Kidney epithelial cell (primary cell): ENCODE data around the gene SEMA6A. TPM values are rescaled to one million over a fixed set of nuclear protein-coding genes. Genes with fewer than 3 reads are reported as not detected.

Experiments used
- DNase-seq: peaks from one replicate; pipeline ENCODE4 v3.0.0-alpha.2; 2010; ENCODE audit warnings: low read depth
- H3K27me3 ChIP-seq: 2 replicates; pipeline ENCODE4 v1.6.0; 2011; ENCODE audit warnings: low read length; ENCODE audit not compliant: control insufficient read depth, insufficient read depth
- H3K36me3 ChIP-seq: 2 replicates; pipeline ENCODE4 v1.5.1; 2011; ENCODE audit warnings: low read length; ENCODE audit not compliant: control insufficient read depth, insufficient read depth
- H3K4me3 ChIP-seq: 2 replicates; pipeline ENCODE4 v1.5.1; 2011; ENCODE audit warnings: low read depth, mild to moderate bottlenecking, control low read depth, low read length
- total RNA-seq: library from RNA; depleted of rRNA; stranded (reverse); fragments of >200 nt; gene quantifications from 2 replicates; pipeline ENCODE4 v1.2.3, GENCODE V29; 2015
- TF ChIP-seq, protein P1 (sequence below): IDR thresholded peaks from 2 replicates; pipeline ENCODE4 v1.5.1; 2011; ENCODE audit warnings: mild to moderate bottlenecking, moderate library complexity, low read length, control low read depth, inconsistent platforms; ENCODE audit not compliant: insufficient read depth, poor library complexity, severe bottlenecking

The SEMA6A gene, protein sequence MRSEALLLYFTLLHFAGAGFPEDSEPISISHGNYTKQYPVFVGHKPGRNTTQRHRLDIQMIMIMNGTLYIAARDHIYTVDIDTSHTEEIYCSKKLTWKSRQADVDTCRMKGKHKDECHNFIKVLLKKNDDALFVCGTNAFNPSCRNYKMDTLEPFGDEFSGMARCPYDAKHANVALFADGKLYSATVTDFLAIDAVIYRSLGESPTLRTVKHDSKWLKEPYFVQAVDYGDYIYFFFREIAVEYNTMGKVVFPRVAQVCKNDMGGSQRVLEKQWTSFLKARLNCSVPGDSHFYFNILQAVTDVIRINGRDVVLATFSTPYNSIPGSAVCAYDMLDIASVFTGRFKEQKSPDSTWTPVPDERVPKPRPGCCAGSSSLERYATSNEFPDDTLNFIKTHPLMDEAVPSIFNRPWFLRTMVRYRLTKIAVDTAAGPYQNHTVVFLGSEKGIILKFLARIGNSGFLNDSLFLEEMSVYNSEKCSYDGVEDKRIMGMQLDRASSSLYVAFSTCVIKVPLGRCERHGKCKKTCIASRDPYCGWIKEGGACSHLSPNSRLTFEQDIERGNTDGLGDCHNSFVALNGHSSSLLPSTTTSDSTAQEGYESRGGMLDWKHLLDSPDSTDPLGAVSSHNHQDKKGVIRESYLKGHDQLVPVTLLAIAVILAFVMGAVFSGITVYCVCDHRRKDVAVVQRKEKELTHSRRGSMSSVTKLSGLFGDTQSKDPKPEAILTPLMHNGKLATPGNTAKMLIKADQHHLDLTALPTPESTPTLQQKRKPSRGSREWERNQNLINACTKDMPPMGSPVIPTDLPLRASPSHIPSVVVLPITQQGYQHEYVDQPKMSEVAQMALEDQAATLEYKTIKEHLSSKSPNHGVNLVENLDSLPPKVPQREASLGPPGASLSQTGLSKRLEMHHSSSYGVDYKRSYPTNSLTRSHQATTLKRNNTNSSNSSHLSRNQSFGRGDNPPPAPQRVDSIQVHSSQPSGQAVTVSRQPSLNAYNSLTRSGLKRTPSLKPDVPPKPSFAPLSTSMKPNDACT
- total RNA-seq = 6.3 and 9.2 TPM in 2 replicates

DNA sequence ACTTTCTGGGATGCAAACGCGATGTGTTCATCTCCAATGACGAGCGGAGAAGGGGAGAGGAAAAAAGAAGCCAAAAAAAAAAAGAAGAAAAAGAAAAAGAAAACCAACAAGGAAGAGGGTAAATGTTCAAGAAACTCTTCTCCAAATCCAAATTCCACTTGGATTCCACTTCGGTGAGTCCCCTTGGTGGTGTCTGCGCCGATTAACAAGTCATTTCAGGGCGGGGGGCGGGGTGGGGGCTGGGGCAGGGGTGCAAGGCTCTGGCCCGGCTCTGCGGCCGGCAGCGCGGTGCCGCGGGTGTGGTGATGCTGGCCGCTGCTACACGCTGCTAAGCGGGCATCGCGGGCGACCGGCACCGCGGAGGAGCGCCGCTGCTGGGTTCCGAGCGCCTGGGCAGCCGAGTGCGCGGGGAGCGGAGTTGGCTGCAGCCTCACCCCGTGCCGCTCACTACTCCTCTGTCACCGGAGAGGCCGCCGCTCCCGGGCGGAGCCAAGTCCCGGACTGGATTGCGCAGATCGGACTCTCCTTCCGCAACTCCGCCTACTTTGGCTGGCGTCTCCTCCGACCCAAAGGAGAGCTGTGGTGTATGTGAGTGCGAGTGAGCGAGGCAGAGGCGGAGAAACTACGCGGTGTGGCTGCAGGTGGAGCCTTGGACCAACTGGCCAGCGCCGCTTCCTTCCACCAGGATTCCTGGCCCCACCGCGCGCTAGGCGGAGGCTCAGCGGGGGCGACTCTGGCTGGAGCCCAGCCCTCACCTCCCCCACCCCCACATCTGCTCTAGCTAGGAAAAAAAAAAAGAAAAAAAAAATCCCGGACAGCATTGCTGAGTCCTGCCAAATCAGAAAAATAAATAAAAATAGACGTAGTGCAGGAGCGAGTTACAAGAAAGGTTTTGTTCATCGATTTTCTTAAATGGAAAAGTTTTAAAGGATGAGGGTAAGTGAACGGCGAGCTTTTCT, at the start of gene SEMA6A:
Gene SEMA6A (minus strand): TSS at position 457 of the 959 bp plus-strand sequence. CDS start 69,879 bp downstream, outside the sequence.
- peaks cover 10% of the 10 kb centered on the region for H3K27me3 ChIP-seq
- H3K36me3 ChIP-seq = no peaks in the 10 kb centered on the region
- TF ChIP-seq, protein P1, sequence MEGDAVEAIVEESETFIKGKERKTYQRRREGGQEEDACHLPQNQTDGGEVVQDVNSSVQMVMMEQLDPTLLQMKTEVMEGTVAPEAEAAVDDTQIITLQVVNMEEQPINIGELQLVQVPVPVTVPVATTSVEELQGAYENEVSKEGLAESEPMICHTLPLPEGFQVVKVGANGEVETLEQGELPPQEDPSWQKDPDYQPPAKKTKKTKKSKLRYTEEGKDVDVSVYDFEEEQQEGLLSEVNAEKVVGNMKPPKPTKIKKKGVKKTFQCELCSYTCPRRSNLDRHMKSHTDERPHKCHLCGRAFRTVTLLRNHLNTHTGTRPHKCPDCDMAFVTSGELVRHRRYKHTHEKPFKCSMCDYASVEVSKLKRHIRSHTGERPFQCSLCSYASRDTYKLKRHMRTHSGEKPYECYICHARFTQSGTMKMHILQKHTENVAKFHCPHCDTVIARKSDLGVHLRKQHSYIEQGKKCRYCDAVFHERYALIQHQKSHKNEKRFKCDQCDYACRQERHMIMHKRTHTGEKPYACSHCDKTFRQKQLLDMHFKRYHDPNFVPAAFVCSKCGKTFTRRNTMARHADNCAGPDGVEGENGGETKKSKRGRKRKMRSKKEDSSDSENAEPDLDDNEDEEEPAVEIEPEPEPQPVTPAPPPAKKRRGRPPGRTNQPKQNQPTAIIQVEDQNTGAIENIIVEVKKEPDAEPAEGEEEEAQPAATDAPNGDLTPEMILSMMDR = peak; percentile 24
- H3K4me3 ChIP-seq = peak within 1 kb of the TSS; percentile 87
- DNase-seq = peak; percentile 67

DNA sequence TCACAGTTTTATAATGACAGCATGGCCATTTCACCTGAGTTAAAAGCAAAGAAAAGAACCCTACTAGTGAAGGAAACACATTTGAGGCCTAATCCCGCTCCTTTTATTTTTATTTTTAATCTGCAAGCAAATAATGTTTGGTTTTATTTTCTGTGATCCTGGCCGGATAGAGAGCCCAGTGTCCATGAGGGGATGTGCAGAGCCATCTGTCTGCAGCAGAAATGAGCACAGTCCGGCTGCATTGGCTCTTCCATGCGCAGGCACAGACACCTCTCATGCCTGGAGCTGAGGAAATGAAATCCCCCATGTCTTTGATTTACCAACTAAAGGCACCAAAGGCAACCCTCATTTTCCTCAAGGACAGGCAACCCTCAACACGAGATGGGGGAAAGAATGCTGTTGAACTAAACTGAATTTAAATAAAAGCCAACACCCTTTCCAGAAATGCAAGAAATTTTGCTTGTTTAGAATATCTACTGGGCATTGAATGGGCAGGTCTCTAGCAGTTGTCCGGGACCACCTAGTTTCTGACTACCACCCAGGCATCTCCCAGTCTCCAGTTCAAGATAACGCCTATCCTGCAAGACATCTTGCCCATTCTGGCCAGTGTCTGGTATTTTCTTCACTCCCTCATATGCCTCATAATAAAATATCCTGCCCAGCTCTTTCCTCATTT, 47.9 kb upstream of the SEMA6A start:
- DNase-seq = no peak
- H3K36me3 ChIP-seq = no peaks in the 10 kb centered on the region
- H3K4me3 ChIP-seq = no peak overlapping the region
- no peaks in the 10 kb centered on the region for H3K27me3 ChIP-seq
- TF ChIP-seq, protein P1 = no peak

DNA sequence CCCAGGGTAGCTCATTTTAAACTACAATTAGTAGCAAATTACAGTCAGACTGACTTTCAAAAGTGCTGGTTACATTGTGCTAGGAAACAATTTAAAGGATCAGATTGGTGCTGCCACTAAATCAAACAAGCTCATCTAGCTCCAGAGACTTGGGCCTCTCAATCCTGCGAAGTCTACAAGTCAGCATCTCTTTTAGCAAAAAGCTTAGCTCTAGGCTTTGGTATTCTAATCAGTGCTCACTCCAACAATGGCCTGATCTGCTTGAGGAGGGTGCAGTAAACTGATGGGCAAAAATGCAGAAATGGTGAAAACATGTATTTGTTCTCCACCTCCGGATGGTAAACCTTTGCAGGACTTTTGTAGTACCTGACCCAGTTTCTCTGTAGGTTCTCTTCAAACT, 47.0 kb upstream of the SEMA6A start:
- no peak overlapping the region for H3K4me3 ChIP-seq
- H3K36me3 ChIP-seq = no peaks in the 10 kb centered on the region
- TF ChIP-seq, protein P1 = no peak
- no peaks in the 10 kb centered on the region for H3K27me3 ChIP-seq
- no peak for DNase-seq

DNA sequence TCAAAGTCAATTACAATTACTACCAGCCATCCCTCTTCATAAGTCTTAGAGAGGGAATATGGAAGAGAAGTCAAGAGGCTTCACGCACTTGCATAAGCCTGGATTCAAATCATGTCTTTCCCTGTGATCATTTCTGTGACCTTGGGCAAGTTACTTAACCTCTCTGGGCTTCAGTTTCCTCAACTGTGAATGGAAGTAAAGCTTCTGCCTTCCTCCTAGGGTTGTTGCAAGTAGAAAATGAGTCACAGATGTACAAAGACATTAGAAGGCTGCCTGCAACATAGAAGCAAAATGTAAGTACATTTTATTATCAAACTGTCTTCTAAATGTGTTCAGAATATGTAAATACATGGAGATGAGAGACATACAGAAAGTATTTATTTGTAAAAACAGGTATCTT, 42.3 kb upstream of the SEMA6A start:
- Histone ChIP-seq H3K36me3 (no peaks in the 10 kb centered on the region), H3K4me3 (no peak overlapping the region), H3K27me3 (no peaks in the 10 kb centered on the region)
- TF ChIP-seq, protein P1 = no peak
- DNase-seq = no peak

DNA sequence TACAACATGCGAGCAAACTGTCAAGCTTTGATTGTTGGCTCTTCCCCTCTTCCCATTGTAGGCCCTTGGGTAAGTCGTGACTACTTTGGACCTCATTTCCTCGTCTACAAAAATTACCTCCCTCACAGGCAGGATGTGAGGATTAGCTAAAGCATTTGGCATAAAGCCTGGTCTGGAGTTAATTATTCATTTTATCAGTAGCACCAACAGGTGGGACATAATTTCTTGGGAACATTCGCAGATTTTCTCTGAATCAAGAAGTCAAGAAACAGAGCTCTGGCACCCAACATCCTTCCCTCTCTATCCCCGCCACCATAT, 39.9 kb upstream of the SEMA6A start:
- no peak overlapping the region for H3K4me3 ChIP-seq
- H3K36me3 ChIP-seq = no peaks in the 10 kb centered on the region
- peak; percentile 50 for DNase-seq
- no peaks in the 10 kb centered on the region for H3K27me3 ChIP-seq
- TF ChIP-seq, protein P1 = no peak
